ENCODE data around the gene RNF152. TPM values are rescaled to one million over a fixed set of nuclear protein-coding genes. Genes with fewer than 3 reads are reported as not detected.

Gene RNF152
- total RNA-seq, 1 donor from 2014 or later = 0.58 TPM

GRCh38 chr18:61889541-61889940 is 3.3 kb downstream of the RNF152 start:
- TF ChIP-seq CTCF (conservative IDR thresholded peaks at IDR 0.05; ENCODE audit: low read depth, low read length) = no peak
- DNase-seq (ENCODE audit: low read depth) = no peak
- no peak overlapping the region for H3K4me3 ChIP-seq (ENCODE audit: low read depth, low read length)

GRCh38 chr18:61888622-61889021 is 4.2 kb downstream of the RNF152 start:
- no peak for DNase-seq (ENCODE audit: low read depth)
- no peak overlapping the region for H3K4me3 ChIP-seq (ENCODE audit: low read depth, low read length)
- TF ChIP-seq CTCF (conservative IDR thresholded peaks at IDR 0.05; ENCODE audit: low read depth, low read length) = no peak

- DNase-seq (ENCODE audit: low read depth) = no peak
- no peak overlapping the region for H3K4me3 ChIP-seq (ENCODE audit: low read depth, low read length)
- TF ChIP-seq CTCF (conservative IDR thresholded peaks at IDR 0.05; ENCODE audit: low read depth, low read length) = no peak
Observed at GRCh38 chr18:61887838-61888237, 5.0 kb downstream of the RNF152 start.

GRCh38 chr18:61883547-61883946 is 9.3 kb downstream of the RNF152 start:
- no peak for TF ChIP-seq CTCF (conservative IDR thresholded peaks at IDR 0.05; ENCODE audit: low read depth, low read length)
- no peak for DNase-seq (ENCODE audit: low read depth)

DNA sequence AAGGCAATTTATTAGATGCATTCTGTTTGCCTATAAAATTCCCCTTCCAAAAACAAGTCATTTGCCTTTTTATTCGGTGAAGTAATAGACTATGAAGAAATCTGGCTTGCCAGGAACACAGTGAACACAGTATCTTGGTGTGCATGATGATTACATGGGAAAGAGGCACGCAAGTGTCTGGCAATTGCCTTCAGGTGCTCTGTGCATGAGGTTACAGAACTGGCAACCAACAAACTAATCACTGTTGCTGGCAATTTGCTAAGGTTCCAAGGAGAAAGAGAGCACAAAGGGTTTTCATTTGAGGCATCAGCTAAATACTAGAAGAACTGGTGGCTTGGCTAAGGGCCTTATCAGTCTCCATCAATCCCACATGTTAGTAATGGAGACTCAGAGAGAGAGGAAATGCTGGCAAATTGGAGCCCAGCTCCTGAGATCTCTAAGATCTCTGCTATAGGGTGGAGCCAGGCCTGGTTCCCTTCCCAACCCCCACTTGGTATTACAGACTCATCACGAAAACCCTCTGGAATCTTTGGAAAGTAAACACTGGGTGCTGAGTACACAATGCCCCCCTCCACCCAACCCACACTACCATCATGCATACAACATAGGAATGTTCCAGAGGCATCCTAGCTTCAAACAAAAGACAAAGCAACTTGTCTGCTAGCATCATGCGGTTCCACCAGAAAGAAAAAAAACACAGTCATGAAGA is 10.4 kb downstream of the RNF152 start:
- DNase-seq (ENCODE audit: low read depth) = no peak
- H3K4me3 ChIP-seq (ENCODE audit: low read depth, low read length) = no peak overlapping the region
- TF ChIP-seq CTCF (conservative IDR thresholded peaks at IDR 0.05; ENCODE audit: low read depth, low read length) = no peak

More at GRCh38 chr18:61883547-61883946, 9.3 kb downstream of the RNF152 start:
- H3K4me3 ChIP-seq (ENCODE audit: low read depth, low read length) = no peak overlapping the region

DNA sequence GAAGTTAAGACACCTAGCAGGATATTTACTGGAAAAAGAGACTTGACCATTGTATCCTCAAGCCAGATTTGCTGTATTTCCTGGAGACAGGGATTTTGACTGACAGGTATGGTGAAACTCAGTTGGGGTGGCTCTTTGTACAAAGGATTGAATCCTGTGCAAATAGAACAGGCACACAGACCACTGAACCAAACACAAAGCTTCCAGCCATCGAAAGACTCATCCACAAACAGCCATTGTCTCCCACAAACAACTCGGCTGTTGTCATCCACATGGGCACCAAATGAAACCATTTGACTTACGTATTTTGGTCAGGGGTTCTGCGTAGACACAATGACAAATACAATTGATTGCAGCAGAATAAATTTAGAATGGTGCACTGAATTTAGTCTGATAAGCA is 15.9 kb downstream of the RNF152 start:
- no peak overlapping the region for H3K4me3 ChIP-seq (ENCODE audit: low read depth, low read length)
- no peak for TF ChIP-seq CTCF (conservative IDR thresholded peaks at IDR 0.05; ENCODE audit: low read depth, low read length)

DNA sequence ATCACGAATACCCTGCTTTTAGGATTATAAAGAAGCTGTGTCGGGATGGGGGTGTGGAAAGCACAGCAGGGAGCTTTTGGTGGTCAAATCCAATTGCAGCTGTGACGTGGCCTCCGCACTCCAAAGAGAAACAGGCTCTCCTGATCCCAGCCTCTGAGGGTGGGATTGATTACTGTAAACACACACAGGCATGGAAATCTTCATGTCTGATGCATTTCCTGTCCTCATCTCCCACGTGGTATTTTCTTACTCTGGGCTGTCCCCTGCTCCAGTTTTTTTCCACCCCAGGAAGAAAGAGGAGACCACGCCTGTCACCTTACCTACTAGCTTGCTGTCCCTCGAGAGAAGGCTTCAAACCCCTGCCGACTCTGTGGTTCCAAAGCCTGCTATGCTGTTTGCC is 22.7 kb downstream of the RNF152 start:
- TF ChIP-seq CTCF (conservative IDR thresholded peaks at IDR 0.05; ENCODE audit: low read depth, low read length) = no peak
- H3K4me3 ChIP-seq (ENCODE audit: low read depth, low read length) = no peak overlapping the region
- no peak for DNase-seq (ENCODE audit: low read depth)

More for the DNA sequence above, 15.9 kb downstream of the RNF152 start:
- no peak for DNase-seq (ENCODE audit: low read depth)

Data from epithelial cell of proximal tubule (primary cell).